ENCODE measurements around the gene S100A7A. TPM values are rescaled to one million over a fixed set of nuclear protein-coding genes. Genes with fewer than 3 reads are reported as not detected.

Gene S100A7A
- total and polyA plus RNA-seq, 12 donors, result not detected

GRCh38 chr1:153438599-153438998 is 22.3 kb downstream of the S100A7A start:
- peaks cover 0 to 24% (median 8%) of the 10 kb centered on the region in 7 donors for H3K27me3 ChIP-seq
- H3K4me3 ChIP-seq, result no peak overlapping the region
- ATAC-seq (no peak), DNase-seq (no peak)
- intact Hi-C loops (cut with DNase I), result no loop called here
- H3K9me3 ChIP-seq, result peaks cover 0 to 5% (median 0%) of the 10 kb centered on the region in 11 donors
- TF ChIP-seq CTCF (IDR thresholded peaks at IDR 0.05), result no peak
- H3K36me3 ChIP-seq, result no peaks in the 10 kb centered on the region
- no peak overlapping the region for H3K27ac ChIP-seq
- WGBS, 2 donors, result 70% methylated on average over 7 of the region's 7 CpGs
- H3K4me1 ChIP-seq, result no peaks in the 10 kb centered on the region

GRCh38 chr1:153439273-153439672 is 23.0 kb downstream of the S100A7A start:
- intact Hi-C loops (cut with DNase I), result no loop called here
- no peak for TF ChIP-seq CTCF (IDR thresholded peaks at IDR 0.05)
- no peak overlapping the region for H3K27ac ChIP-seq
- H3K4me1 ChIP-seq, result no peaks in the 10 kb centered on the region
- no peak overlapping the region for H3K4me3 ChIP-seq
- H3K36me3 ChIP-seq, result no peaks in the 10 kb centered on the region
- peaks cover 0 to 6% (median 0%) of the 10 kb centered on the region in 11 donors for H3K9me3 ChIP-seq
- DNase-seq (no peak), ATAC-seq (no peak)
- H3K27me3 ChIP-seq, result peaks cover 0 to 29% (median 8%) of the 10 kb centered on the region in 7 donors

DNA sequence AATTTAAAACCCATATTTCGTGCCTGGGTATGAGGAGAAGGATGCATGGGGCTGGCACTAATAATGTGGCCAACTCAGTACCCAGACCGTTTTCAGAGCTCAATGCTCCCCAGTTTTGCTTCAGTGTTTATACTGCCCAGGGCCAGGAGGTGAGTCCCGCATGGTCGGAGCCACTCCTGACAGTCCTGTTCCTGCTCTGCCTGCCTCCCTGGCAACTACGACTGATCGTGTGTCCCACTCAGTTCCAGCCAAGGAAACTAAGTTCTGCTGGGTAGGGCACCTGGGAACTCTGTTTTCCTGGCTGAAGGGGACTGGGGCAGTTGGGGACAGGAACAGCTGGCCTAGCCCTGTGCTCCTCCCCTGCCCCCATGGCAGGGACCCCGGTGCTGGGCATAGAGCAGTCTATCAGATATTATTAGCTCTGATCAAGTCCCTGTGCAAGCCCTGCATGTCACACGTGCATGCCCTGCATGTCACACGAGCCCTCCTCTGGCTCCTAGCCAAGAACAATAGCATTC is 25.0 kb downstream of the S100A7A start:
- H3K9me3 ChIP-seq, result peaks cover 0 to 6% (median 0%) of the 10 kb centered on the region in 11 donors
- H3K4me1 ChIP-seq, result no peaks in the 10 kb centered on the region
- no peak for DNase-seq
- 44 to 55% methylated on average over 9 of the region's 9 CpGs for WGBS, 2 donors
- H3K36me3 ChIP-seq, result no peaks in the 10 kb centered on the region
- intact Hi-C loops (cut with DNase I), result no loop called here
- H3K27me3 ChIP-seq, result peaks cover 0 to 27% (median 9%) of the 10 kb centered on the region in 7 donors
- no peak for TF ChIP-seq CTCF (IDR thresholded peaks at IDR 0.05)
- H3K4me3 ChIP-seq, result no peak overlapping the region
- no peak for ATAC-seq
- no peak overlapping the region for H3K27ac ChIP-seq

DNA sequence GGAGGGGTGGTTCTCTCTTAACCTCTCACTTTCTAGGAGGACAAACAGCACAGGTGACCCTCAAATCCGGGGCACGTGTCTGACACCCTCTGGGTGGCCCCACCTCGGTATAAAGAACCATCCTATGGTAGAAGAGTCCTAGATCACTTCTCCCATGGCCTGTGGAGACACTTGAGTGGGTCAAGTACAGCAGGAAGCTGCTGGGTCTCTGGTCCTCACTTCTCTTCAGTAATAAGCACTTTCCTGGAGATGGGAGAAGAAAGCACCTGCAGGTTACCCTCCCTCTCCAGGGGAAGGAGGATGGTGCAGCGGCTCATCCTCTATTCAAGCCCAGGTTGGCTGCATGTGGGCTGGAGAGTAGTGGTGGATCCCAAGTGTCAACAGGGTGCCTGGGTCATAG is 27.2 kb downstream of the S100A7A start:
- intact Hi-C loops (cut with DNase I), result no loop called here
- Histone ChIP-seq H3K4me3 (no peak overlapping the region), H3K4me1 (no peaks in the 10 kb centered on the region), H3K9me3 (peaks cover 0 to 6% (median 0%) of the 10 kb centered on the region in 11 donors), H3K27ac (no peak overlapping the region), H3K27me3 (peaks cover 0 to 19% (median 9%) of the 10 kb centered on the region in 7 donors), H3K36me3 (no peaks in the 10 kb centered on the region)
- DNase-seq (no peak), ATAC-seq (no peak)
- WGBS, 2 donors, result 51 to 58% methylated on average over 4 of the region's 4 CpGs
- no peak for TF ChIP-seq CTCF (IDR thresholded peaks at IDR 0.05)

Data from heart right ventricle (tissue), 16 donors.